CD4-positive, alpha-beta T cell treated with Interleukin-1 beta for 1 hour (primary cell): ENCODE data around the gene CCDC60.

Experiments used
- DNase-seq, 2 donors: peaks; one replicate each; pipeline ENCODE4 v3.0.0-alpha.2; 2020 to 2022

Gene CCDC60

DNA sequence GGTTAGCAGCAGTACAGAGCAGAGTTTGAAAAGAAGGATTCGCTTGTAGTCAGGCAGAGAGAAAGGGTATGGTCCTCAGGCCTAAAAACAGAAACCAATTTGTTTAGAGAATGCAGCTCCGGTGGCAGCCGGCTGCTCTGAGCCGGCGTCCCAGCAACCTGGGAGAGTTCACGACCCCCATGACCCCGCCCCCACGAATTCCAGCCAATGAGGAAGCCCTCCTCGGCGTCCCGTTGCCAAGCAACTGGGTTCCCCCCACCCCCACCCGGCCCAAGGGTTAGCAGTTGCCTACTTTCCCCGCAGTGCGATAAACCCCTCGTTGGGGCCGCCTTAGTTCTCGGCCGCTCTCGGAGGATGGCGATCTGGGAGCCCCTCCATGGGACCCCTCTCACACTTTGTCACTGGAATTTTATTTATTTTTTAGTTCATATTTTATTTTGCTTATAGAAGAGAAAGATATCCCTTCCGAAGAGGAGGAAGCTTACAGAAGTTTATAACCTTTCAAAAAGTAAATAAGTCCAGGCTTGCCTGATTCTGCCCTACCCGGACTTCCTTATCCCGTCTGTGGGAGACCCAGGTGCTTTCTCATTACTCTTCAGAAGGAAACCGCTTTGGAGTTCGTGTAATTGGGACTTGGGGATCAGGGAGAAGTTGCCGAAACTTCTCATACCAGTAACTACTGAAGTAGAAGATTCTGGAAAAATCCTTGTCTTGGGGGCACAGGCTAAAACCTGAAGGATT, at the start of gene CCDC60:
Gene CCDC60, plus strand, starts transcription at position 300 of the 741 bp plus-strand sequence. CDS start 448 bp downstream, outside the sequence.
- no peak for DNase-seq

GRCh38 chr12:119288576-119288975, 46.0 kb upstream of the CCDC60 start:
- no peak for DNase-seq

GRCh38 chr12:119292893-119293630, 41.5 kb upstream of the CCDC60 start:
- no peak for DNase-seq

DNA sequence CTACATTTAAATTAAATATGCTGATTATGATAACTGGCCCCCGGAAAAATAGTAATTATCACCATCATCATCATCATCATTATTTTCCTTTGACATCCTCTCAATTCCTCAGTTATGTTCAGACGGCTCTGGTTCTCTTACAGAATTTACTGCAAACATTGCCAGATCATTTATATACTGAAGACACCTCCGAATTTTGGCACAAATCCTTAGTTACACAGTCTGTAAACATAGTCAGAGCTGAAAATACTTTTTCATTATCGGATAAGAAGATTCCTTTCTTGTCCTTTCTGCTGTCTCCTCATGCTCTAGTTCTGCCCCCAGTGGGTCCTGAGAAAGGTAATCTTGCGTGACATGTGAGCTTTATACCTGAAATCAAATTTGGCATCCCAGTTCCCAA, 40.3 kb upstream of the CCDC60 start:
- DNase-seq: no peak

- no peak for DNase-seq
Observed at GRCh38 chr12:119296535-119296934, 38.0 kb upstream of the CCDC60 start.

DNA sequence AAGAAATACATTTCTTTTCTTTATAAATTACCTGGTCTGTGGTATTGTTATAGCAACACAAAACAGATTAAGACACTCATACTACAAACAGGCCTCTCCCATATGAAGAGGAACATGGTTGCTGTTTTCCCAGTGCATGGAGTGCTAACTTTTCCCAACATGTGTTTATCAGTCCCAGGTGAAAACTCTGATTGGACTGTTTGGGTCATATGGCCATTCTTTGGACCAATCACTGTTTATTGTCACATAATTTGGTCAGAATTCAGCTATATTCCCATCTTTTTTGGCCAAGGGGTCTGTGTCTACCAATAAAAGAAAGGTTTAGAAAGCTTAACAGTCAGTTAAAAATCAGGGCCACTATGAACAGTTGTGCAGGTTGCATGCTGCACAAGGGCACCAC, 35.4 kb upstream of the CCDC60 start:
- no peak for DNase-seq

GRCh38 chr12:119301379-119301778, 33.1 kb upstream of the CCDC60 start:
- DNase-seq: no peak

- DNase-seq: no peak
Observed at GRCh38 chr12:119302451-119303080, 32.0 kb upstream of the CCDC60 start.

DNA sequence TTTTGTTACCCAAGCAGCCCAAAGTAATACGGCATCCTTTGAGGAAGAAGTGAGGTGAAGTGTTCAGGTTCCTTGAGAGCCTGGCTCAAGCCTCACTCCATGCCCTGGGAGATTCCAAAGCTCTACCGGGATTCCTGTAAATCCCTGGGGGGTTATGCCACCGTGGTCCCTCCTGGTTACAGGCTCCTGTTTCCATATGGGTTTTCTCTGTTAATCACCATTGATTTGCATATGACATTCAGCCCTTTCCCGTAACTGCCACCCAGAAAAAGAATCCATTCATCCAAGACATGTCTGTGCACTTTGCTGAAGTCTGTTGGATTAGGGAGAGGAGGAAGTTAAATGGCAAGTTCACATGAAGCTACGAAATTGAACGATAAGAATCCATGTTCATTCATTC, 27.9 kb upstream of the CCDC60 start:
- no peak for DNase-seq

DNA sequence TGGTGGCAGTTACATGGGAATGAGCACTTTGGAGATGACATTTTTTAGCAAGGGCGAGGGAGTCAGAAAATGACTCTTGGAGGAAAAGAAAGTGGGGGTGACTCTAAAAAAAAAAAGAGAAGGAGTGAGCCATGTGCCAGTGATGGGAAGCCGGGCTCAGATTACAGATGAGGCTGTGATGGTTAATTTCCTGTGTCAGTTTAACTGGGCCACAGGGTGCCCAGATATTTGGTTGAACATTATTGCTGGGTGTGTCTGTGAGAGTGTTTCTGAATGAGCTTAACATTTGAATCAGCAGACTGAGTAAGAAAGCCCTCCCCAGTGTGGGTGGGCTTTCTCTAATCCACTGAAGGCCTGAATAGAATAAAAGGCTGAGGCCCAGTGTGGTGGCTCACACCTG, 26.8 kb upstream of the CCDC60 start:
- DNase-seq: no peak

GRCh38 chr12:119308708-119309456, 25.6 kb upstream of the CCDC60 start:
- no peak for DNase-seq

DNA sequence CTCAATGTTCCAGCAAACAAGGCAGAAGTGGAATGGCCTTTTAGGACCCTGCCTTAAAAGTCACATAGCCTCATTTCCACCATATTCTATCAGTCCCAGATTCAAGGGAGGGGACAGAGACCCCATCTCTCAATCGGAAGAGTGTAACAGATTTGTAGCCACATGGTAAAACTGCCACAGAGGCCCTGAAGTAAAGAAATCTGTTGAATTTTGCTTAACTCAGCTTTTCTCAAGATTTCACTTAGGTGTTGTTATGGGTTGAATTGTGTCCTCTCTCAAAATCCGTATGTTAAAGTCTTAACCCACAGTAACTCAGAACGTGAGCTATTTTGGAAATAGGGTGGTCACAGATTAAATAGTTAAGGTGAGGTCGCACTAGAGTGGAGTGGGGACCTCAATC, 22.7 kb upstream of the CCDC60 start:
- DNase-seq: no peak

- DNase-seq: no peak
Observed at GRCh38 chr12:119312904-119313303, 21.6 kb upstream of the CCDC60 start.

DNA sequence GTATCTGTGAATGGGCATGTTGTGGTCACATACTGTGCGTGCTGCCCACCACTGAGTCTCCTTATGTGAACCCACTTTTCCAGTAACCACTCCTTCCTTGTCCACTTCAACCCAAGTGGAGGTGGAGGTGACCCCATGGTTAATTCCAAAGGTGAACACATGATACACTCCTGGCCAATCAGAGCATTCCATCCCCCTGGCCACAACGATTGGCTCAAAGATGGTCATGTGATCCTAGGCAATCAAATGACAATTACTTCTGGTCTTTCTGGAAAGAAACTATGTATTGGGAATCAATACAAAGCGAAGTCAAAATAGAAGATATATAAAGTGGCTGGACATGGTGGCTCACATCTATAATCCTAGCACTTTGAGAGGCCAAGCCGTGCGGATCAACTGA, 20.2 kb upstream of the CCDC60 start:
- no peak for DNase-seq

DNA sequence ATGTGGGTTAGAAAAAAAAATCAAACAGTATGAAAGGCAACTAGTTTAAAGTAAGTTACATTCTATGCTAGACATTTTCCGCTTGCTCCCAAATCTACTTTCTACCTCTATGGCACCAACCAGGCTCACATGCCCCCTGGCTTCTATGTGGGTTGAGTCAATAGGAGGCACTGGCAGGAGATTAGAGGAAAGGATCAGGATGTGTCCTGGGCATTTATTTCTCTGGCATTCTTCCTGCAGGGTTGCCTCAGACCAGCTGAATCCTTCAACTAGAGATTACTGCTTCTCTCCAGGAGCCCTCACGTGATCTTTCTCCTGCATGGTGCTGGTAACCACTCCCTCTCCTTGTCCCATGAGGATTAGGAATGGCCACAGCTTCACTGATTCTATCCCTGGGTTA, 14.9 kb upstream of the CCDC60 start:
- no peak for DNase-seq

DNA sequence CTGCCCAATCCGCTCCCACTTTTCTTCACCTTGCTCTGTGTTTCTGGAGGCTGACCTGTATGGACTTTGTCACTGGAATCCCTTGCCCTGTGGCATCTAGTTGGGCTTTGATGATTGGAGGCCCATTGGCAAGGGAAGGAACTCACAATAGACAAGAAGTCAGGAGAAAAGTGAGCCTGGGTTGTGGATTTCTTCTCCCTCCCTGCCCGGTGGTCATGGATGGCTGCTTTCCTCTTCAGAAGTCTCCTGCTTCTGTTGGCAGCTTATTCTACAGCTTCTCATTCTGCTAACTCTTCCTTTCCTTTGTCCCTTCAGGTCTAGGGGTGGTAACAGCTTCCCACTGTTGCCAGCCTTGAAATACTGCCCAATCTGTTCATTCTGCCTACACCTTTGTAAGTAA, 13.9 kb upstream of the CCDC60 start:
- DNase-seq: no peak

GRCh38 chr12:119322301-119322723, 12.2 kb upstream of the CCDC60 start:
- DNase-seq: no peak

DNA sequence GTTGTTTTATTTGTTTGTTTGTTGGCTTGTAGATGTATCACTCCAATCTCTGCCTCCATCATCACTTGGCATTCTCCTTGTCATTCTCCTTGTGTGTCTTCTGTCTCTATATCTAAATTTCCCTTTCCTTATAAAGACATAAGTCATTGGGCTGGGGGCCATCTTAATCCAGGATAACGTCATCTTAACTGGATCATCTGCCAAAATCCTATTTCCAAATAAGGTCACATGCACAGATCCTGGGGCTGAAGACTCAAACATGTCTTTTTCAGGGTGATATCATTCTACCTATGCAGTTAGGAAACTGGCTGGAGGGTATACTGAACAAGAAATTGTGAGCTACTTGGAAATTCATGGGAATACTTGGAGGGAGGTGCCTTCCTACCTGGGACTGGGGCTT, 8.7 kb upstream of the CCDC60 start:
- no peak for DNase-seq

DNA sequence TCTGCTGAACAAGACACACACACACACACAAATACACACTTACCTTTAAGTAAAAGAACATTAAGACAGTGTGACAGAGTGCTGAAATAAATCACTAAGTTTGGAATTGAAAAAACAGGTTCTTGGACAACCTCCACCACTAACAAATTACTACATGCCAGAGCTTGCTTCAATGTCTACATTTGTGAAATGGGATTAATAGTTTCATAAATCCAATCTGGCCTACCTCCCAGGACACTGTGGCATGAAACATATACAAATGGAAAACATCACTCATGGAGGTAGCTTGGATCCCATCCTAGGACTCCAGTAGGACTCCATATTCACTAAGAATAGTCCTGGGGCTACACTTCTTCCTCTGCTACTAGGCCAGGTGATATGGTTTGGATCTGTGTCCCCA, 8.2 kb upstream of the CCDC60 start:
- DNase-seq: no peak

DNA sequence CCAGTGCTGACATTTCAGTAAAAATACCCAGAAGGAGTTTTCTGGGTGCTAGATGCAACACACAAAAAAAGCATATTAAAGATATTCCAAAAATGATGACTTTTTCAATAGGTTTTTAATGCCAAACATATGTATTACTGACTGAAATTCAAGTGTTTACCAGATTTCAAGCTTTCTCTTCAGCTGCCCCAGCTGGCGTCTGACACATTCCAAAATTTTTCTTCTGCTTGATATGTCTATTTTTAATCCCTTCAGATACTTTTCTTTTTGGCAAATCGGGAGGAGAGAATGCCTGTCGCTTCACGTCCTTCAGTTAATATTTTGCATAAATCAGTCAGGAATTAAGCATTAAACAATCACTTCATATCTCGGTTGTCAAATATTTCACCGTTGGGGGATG, 7.1 kb upstream of the CCDC60 start:
- no peak for DNase-seq

DNA sequence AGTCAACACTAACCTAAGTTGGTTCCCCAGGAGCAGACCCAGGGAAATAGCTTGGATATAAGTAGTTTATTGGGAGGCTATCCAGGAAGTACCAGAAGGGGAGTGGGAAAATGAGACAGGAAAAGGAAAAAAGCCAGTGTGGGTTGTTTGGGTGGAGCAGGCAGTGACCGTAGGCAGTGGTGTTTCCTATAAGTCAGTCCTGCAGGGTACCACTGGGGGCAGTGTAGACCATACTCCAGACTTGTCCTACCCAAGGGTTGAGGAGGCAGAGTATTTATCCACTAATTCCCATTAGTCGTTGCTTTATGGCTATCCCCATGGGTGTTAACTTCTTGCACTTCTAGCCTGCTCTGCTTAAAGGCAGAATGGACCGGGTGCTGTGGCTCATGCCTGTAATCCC, 6.4 kb upstream of the CCDC60 start:
- no peak for DNase-seq

DNA sequence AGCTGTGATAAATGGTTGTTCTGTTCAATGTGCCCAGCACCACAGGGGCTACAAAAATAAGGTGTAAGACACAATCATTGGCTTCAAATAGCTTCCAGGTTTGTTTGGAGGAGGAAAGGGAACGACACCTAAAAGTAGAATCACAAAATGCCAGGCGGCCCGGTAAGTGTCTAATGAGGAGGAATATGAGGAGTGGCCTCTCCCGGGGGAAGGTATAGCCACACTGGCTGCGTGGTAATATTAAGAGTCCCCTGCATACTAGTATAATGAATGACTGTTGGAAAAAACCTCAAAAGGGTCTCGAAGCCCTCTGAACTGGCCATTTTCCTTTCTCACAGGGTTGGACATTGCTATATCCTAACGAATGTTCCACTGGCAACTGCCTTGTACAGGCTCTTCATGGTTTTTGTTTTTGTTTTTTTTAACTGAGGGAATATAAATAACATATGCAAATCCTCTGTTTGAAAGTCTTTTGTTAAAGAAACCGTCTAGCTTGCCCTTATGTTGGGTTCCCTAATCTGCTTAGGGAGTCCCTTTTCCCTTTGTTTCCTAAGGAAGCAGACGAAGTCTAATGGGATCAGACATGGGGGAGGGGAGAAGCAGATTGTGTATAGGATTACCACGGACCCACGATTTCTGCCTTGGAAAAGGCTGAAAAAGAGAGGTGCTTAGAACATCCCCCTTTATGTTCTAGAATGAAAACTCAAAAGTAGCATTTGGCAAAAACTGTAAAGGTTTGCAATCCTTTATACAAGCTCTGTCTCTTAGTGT, 4.2 kb downstream of the CCDC60 start:
- DNase-seq: no peak

- no peak for DNase-seq
Observed at GRCh38 chr12:119340578-119340977, 6.0 kb downstream of the CCDC60 start.
